ENCODE measurements around the gene NXPH4. TPM values are rescaled to one million over a fixed set of nuclear protein-coding genes. Genes with fewer than 3 reads are reported as not detected.

Gene NXPH4
- total RNA-seq, 1 donor from 2014 or later: 0.53 TPM

GRCh38 chr12:57226588-57227314, 10.2 kb downstream of the NXPH4 start:
- Histone ChIP-seq H3K4me3 (ENCODE audit: low read depth, low read length) (no peak overlapping the region), H3K36me3 (ENCODE audit: control insufficient read depth, insufficient read depth, low read length) (peaks cover 11% of the 10 kb centered on the region), H3K27me3 (ENCODE audit: control insufficient read depth, insufficient read depth, low read length) (peaks cover 26% of the 10 kb centered on the region)
- DNase-seq (ENCODE audit: low read depth) (no peak), FAIRE-seq (no peak)
- no peak for TF ChIP-seq CTCF (IDR thresholded peaks at IDR 0.05; ENCODE audit: insufficient read depth, low read length, severe bottlenecking)

GRCh38 chr12:57227315-57228115, 10.9 kb downstream of the NXPH4 start:
- DNase-seq (ENCODE audit: low read depth) (peak; percentile 40), FAIRE-seq (peak; percentile 40)
- peaks cover 16% of the 10 kb centered on the region for H3K36me3 ChIP-seq (ENCODE audit: control insufficient read depth, insufficient read depth, low read length)
- H3K4me3 ChIP-seq (ENCODE audit: low read depth, low read length): no peak overlapping the region
- no peak for TF ChIP-seq CTCF (IDR thresholded peaks at IDR 0.05; ENCODE audit: insufficient read depth, low read length, severe bottlenecking)
- H3K27me3 ChIP-seq (ENCODE audit: control insufficient read depth, insufficient read depth, low read length): peaks cover 19% of the 10 kb centered on the region

- Histone ChIP-seq H3K4me3 (ENCODE audit: low read depth, low read length) (peak overlapping the region; percentile 90), H3K27me3 (ENCODE audit: control insufficient read depth, insufficient read depth, low read length) (peaks cover 10% of the 10 kb centered on the region), H3K36me3 (ENCODE audit: control insufficient read depth, insufficient read depth, low read length) (peaks cover 32% of the 10 kb centered on the region)
- FAIRE-seq: no peak
- no peak for DNase-seq (ENCODE audit: low read depth)
- TF ChIP-seq CTCF (IDR thresholded peaks at IDR 0.05; ENCODE audit: insufficient read depth, low read length, severe bottlenecking): no peak
Observed at GRCh38 chr12:57229046-57229633, 12.5 kb downstream of the NXPH4 start.

- H3K36me3 ChIP-seq (ENCODE audit: control insufficient read depth, insufficient read depth, low read length): peaks cover 34% of the 10 kb centered on the region
- H3K4me3 ChIP-seq (ENCODE audit: low read depth, low read length): peak within 1 kb of the TSS; percentile 90
- TF ChIP-seq CTCF (IDR thresholded peaks at IDR 0.05; ENCODE audit: insufficient read depth, low read length, severe bottlenecking): no peak
- peak; percentile 40 for FAIRE-seq
- peak; percentile 91 for DNase-seq (ENCODE audit: low read depth)
- H3K27me3 ChIP-seq (ENCODE audit: control insufficient read depth, insufficient read depth, low read length): peaks cover 7% of the 10 kb centered on the region
Observed at GRCh38 chr12:57229634-57230380, 13.2 kb downstream of the NXPH4 start, which contains the start of gene SHMT2. SHMT2 (plus strand) TSS chr12:57229711; CDS start chr12:57229779, 68 bp downstream.

- no peak for TF ChIP-seq CTCF (IDR thresholded peaks at IDR 0.05; ENCODE audit: insufficient read depth, low read length, severe bottlenecking)
- FAIRE-seq (no peak), DNase-seq (ENCODE audit: low read depth) (no peak)
Observed at GRCh38 chr12:57230381-57231155, 14.0 kb downstream of the NXPH4 start.

More at GRCh38 chr12:57230381-57231155, 14.0 kb downstream of the NXPH4 start:
- Histone ChIP-seq H3K36me3 (ENCODE audit: control insufficient read depth, insufficient read depth, low read length) (peaks cover 38% of the 10 kb centered on the region), H3K4me3 (ENCODE audit: low read depth, low read length) (peak overlapping the region; percentile 90), H3K27me3 (ENCODE audit: control insufficient read depth, insufficient read depth, low read length) (peaks cover 5% of the 10 kb centered on the region)

Data from bronchial epithelial cell (primary cell).